GM19438 (cell line): Measurements from ENCODE around the gene HOXB6.
A peak's percentile ranks its signal among the peaks of the same experiment; 100 is the strongest.

Experiments used
- ATAC-seq: cut with Tn5 transposase; IDR thresholded peaks from one replicate; pipeline ENCODE4 v1.9.1; 2021; ENCODE audit warnings: low read depth; ENCODE audit not compliant: unreplicated experiment

HOXB6 gene

GRCh38 chr17:48586355-48587258 lies 18.2 kb downstream of the HOXB6 start:
- no peak for ATAC-seq

- ATAC-seq, result no peak
Measured at GRCh38 chr17:48584223-48584741, 20.5 kb downstream of the HOXB6 start.

- ATAC-seq, result no peak
Measured at GRCh38 chr17:48583708-48584222, 21.0 kb downstream of the HOXB6 start.

GRCh38 chr17:48582750-48583069 lies 22.1 kb downstream of the HOXB6 start:
- no peak for ATAC-seq

GRCh38 chr17:48579760-48580554 lies 24.8 kb downstream of the HOXB6 start:
- no peak for ATAC-seq

GRCh38 chr17:48579471-48579759 lies 25.4 kb downstream of the HOXB6 start:
- no peak for ATAC-seq

- ATAC-seq, result peak; percentile 18
Measured at GRCh38 chr17:48578616-48579470, 25.9 kb downstream of the HOXB6 start.

GRCh38 chr17:48577946-48578615 lies 26.7 kb downstream of the HOXB6 start, which contains the start of gene HOXB4:
Gene HOXB4, minus strand, starts transcription at chr17:48578350. Its CDS starts 31 bp downstream, at chr17:48578319.
- peak; percentile 54 for ATAC-seq

GRCh38 chr17:48577330-48577945 lies 27.3 kb downstream of the HOXB6 start:
- ATAC-seq, result no peak

GRCh38 chr17:48576479-48577309 lies 28.1 kb downstream of the HOXB6 start:
- ATAC-seq, result no peak

GRCh38 chr17:48575673-48576478 lies 28.9 kb downstream of the HOXB6 start:
- ATAC-seq, result no peak

GRCh38 chr17:48575066-48575582 lies 29.7 kb downstream of the HOXB6 start:
- ATAC-seq, result no peak

GRCh38 chr17:48574505-48575065 lies 30.2 kb downstream of the HOXB6 start:
- no peak for ATAC-seq

GRCh38 chr17:48571826-48572417 lies 32.9 kb downstream of the HOXB6 start:
- no peak for ATAC-seq

- no peak for ATAC-seq
Measured at GRCh38 chr17:48571024-48571818, 33.6 kb downstream of the HOXB6 start.
